Endodermal cell (in vitro differentiated cells): ENCODE data around the gene PRKCQ. TPM values are rescaled to one million over a fixed set of nuclear protein-coding genes. Genes with fewer than 3 reads are reported as not detected.

ENCODE experiments used
- DNase-seq: peaks from one replicate; pipeline ENCODE4 v3.0.0-alpha.2; 2017
- H3K27ac ChIP-seq: 2 replicates; pipeline ENCODE4 v1.5.1; 2013; ENCODE audit warnings: mild to moderate bottlenecking, low read depth, low read length, moderate library complexity
- H3K27me3 ChIP-seq: 2 replicates; pipeline ENCODE4 v1.6.1; 2013; ENCODE audit warnings: mild to moderate bottlenecking, low read length, moderate library complexity; ENCODE audit not compliant: insufficient read depth, control insufficient read depth, poor library complexity, severe bottlenecking
- H3K36me3 ChIP-seq: 2 replicates; pipeline ENCODE4 v1.7.0; 2013; ENCODE audit warnings: mild to moderate bottlenecking, low read length, moderate library complexity; ENCODE audit not compliant: control insufficient read depth, insufficient read depth
- H3K4me1 ChIP-seq: one replicate; pipeline ENCODE4 v1.7.0; 2013; ENCODE audit warnings: low read length; ENCODE audit not compliant: control insufficient read depth, insufficient read depth
- H3K4me3 ChIP-seq: 2 replicates; pipeline ENCODE4 v1.5.1; 2013; ENCODE audit warnings: mild to moderate bottlenecking, low read length, moderate library complexity
- H3K9ac ChIP-seq: 2 replicates; pipeline ENCODE4 v1.6.1; 2013; ENCODE audit warnings: mild to moderate bottlenecking, low read length, moderate library complexity; ENCODE audit not compliant: poor library complexity, severe bottlenecking; ENCODE audit errors: extremely low read depth
- H3K9me3 ChIP-seq: 2 replicates; pipeline ENCODE4 v1.6.1; 2013; ENCODE audit warnings: mild to moderate bottlenecking, low read length, moderate library complexity; ENCODE audit not compliant: control insufficient read depth
- H3K27ac Mint-ChIP-seq: 2 replicates; pipeline ENCODE4 v1.8.0; 2020; ENCODE audit warnings: mixed read lengths
- H3K27me3 Mint-ChIP-seq: 2 replicates; pipeline ENCODE4 v1.8.0; 2021; ENCODE audit warnings: mild to moderate bottlenecking, mixed read lengths; ENCODE audit not compliant: insufficient read depth
- H3K36me3 Mint-ChIP-seq: 2 replicates; pipeline ENCODE4 v1.8.0; 2020; ENCODE audit warnings: low read depth, mixed read lengths
- H3K4me1 Mint-ChIP-seq: 2 replicates; pipeline ENCODE4 v1.8.0; 2020; ENCODE audit warnings: mixed read lengths
- H3K4me3 Mint-ChIP-seq: 2 replicates; pipeline ENCODE4 v1.8.0; 2020; ENCODE audit warnings: mild to moderate bottlenecking, moderate library complexity, mixed read lengths
- H3K9me3 Mint-ChIP-seq: 2 replicates; pipeline ENCODE4 v1.8.0; 2020; ENCODE audit warnings: mild to moderate bottlenecking, mixed read lengths
- WGBS, 2 experiments: methylation state at CpG; one replicate each; pipeline versions ENCODE4 v1.1.5 to v1.1.7; 2013; ENCODE audit warnings: missing lambda C conversion rate in 2 of 2, mixed read lengths in 1 of 2; ENCODE audit not compliant: insufficient coverage in 1 of 2, insufficient read length in 1 of 2; 5-methylcytosine and 5-hydroxymethylcytosine counted together
- total RNA-seq, 2 donors: library from RNA; stranded (reverse); fragmentation: NEBNext Ultra II Directional in 1 of 2; extraction: Animal tissue kit (Norgen Biotek cat#: 25700) in 1 of 2; gene quantifications; 2 replicates in 1 of 2; 3 replicates in 1 of 2; pipeline ENCODE4 v1.2.1, GENCODE V29; 2021
- TF ChIP-seq, protein P1 (sequence below): fragments of 200-600 bp; sonication (generic); conservative IDR thresholded peaks from 2 replicates; pipeline ENCODE4 v1.5.0; 2021; ENCODE audit warnings: antibody characterized with exemption, mild to moderate bottlenecking

The PRKCQ gene
- total RNA-seq, 2 donors from 2014 or later = 24.3 to 29.1 TPM

DNA sequence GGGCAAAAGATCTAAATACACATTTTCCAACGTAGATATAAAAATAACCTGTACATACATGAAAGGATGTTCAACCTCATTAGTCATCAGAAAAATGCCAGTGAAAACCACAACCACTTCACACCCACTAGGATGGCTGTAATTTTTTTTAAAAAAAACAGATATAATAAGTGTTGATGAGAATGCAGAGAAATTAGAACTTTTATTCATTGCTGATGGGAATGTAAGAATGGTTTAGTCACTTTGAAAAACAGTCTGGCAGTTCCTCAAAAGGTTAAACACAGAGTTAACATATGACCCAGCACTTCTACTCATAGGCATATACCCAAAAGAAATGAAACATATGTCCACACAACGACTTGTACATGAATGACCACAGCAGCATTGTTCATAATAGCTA, 32.3 kb upstream of the PRKCQ start:
- H3K27ac Mint-ChIP-seq = no peak overlapping the region
- H3K9me3 Mint-ChIP-seq = peaks cover 23% of the 10 kb centered on the region
- DNase-seq = no peak
- H3K4me3 ChIP-seq = no peak overlapping the region
- H3K36me3 Mint-ChIP-seq = no peaks in the 10 kb centered on the region
- H3K27me3 ChIP-seq = no peaks in the 10 kb centered on the region
- no peak overlapping the region for H3K9ac ChIP-seq
- TF ChIP-seq, protein P1, sequence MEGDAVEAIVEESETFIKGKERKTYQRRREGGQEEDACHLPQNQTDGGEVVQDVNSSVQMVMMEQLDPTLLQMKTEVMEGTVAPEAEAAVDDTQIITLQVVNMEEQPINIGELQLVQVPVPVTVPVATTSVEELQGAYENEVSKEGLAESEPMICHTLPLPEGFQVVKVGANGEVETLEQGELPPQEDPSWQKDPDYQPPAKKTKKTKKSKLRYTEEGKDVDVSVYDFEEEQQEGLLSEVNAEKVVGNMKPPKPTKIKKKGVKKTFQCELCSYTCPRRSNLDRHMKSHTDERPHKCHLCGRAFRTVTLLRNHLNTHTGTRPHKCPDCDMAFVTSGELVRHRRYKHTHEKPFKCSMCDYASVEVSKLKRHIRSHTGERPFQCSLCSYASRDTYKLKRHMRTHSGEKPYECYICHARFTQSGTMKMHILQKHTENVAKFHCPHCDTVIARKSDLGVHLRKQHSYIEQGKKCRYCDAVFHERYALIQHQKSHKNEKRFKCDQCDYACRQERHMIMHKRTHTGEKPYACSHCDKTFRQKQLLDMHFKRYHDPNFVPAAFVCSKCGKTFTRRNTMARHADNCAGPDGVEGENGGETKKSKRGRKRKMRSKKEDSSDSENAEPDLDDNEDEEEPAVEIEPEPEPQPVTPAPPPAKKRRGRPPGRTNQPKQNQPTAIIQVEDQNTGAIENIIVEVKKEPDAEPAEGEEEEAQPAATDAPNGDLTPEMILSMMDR = no peak
- WGBS, 2 experiments = 85% methylated on average over 2 of the region's 2 CpGs; no CpG with 5 or more reads in 1 of the 2 experiments
- H3K4me1 Mint-ChIP-seq = no peaks in the 10 kb centered on the region
- no peaks in the 10 kb centered on the region for H3K27me3 Mint-ChIP-seq
- no peaks in the 10 kb centered on the region for H3K36me3 ChIP-seq
- peaks cover 9% of the 10 kb centered on the region for H3K9me3 ChIP-seq
- H3K4me3 Mint-ChIP-seq = no peak overlapping the region
- H3K4me1 ChIP-seq = no peaks in the 10 kb centered on the region
- H3K27ac ChIP-seq = no peak overlapping the region

- Histone ChIP-seq H3K9me3 (peaks cover 9% of the 10 kb centered on the region), H3K36me3 (no peaks in the 10 kb centered on the region), H3K27me3 (no peaks in the 10 kb centered on the region), H3K4me1 (no peaks in the 10 kb centered on the region), H3K27ac (no peak overlapping the region), H3K4me3 (no peak overlapping the region), H3K9ac (no peak overlapping the region)
- H3K4me1 Mint-ChIP-seq = no peaks in the 10 kb centered on the region
- DNase-seq = no peak
- H3K4me3 Mint-ChIP-seq = no peak overlapping the region
- TF ChIP-seq, protein P1 = no peak
- no peak overlapping the region for H3K27ac Mint-ChIP-seq
- no peaks in the 10 kb centered on the region for H3K36me3 Mint-ChIP-seq
- H3K27me3 Mint-ChIP-seq = no peaks in the 10 kb centered on the region
- peaks cover 23% of the 10 kb centered on the region for H3K9me3 Mint-ChIP-seq
These were observed 30.6 kb upstream of the PRKCQ start for GRCh38 chr10:6610647-6611046.

GRCh38 chr10:6609625-6610024, 29.5 kb upstream of the PRKCQ start:
- Histone ChIP-seq H3K4me1 (no peaks in the 10 kb centered on the region), H3K27ac (no peak overlapping the region), H3K9me3 (peaks cover 9% of the 10 kb centered on the region), H3K36me3 (no peaks in the 10 kb centered on the region), H3K27me3 (no peaks in the 10 kb centered on the region), H3K9ac (no peak overlapping the region), H3K4me3 (no peak overlapping the region)
- TF ChIP-seq, protein P1 = no peak
- Mint-ChIP-seq H3K36me3 (peaks cover 2% of the 10 kb centered on the region), H3K27ac (no peak overlapping the region), H3K4me3 (no peak overlapping the region), H3K9me3 (peaks cover 25% of the 10 kb centered on the region), H3K27me3 (no peaks in the 10 kb centered on the region), H3K4me1 (peaks cover under 1% of the 10 kb centered on the region)
- DNase-seq = no peak
